GM12878 (cell line): ENCODE results near the gene RAPSN. TPM values are rescaled to one million over a fixed set of nuclear protein-coding genes. Genes with fewer than 3 reads are reported as not detected.

Source experiments
- ATAC-seq: fragments of 200-7000 bp; cut with Tn5 transposase; 3 replicates; pipeline ENCODE4 v1.9.1; 2020; ENCODE audit warnings: mild to moderate bottlenecking, moderate library complexity
- BruUV-seq: library from RNA; stranded (reverse); fragments of 400-500 nt; replicated peaks from 2 replicates; lab custom pipeline; 2021; lab: Mats Ljungman, UMichigan
- CTCF ChIA-PET: fragments of 300-600 bp; sonication (Branson Sonifier 250); formaldehyde crosslinking; extraction: SDS; loops from one replicate; lab custom pipeline; 2021; ENCODE audit warnings: inconsistent platforms; lab: Yijun Ruan, JAX
- POLR2A ChIA-PET: fragments of 350-600 bp; formaldehyde crosslinking; extraction: SDS; loops from one replicate; lab custom pipeline; 2021; ENCODE audit warnings: inconsistent platforms; lab: Charles Lee
- RAD21 ChIA-PET: fragments of 300-600 bp; sonication (Branson Sonifier 250); formaldehyde crosslinking; loops from one replicate; lab custom pipeline; 2023; ENCODE audit warnings: antibody characterized with exemption; ENCODE audit not compliant: unreplicated experiment; lab: Charles Lee
- SMC1A ChIA-PET: fragments of 300-600 bp; sonication (Branson Sonifier 250); formaldehyde crosslinking; loops from one replicate; lab custom pipeline; 2023; ENCODE audit not compliant: unreplicated experiment, uncharacterized antibody; lab: Charles Lee
- DNase-seq: peaks from one replicate; pipeline ENCODE4 v3.0.0-alpha.2; 2011; ENCODE audit warnings: low read depth, low spot score
- FAIRE-seq: peaks from 3 replicates; lab custom pipeline; 2011; peaks lifted over from hg19 to GRCh38; lab: Jason Lieb, UNC
- H2AFZ ChIP-seq: 2 replicates; pipeline ENCODE4 v1.6.0; 2011; ENCODE audit warnings: low read depth, low read length, control low read depth; ENCODE audit not compliant: control insufficient read depth
- H3K27ac ChIP-seq: 2 replicates; pipeline ENCODE4 v1.5.1; 2011; ENCODE audit warnings: control low read depth; ENCODE audit not compliant: control insufficient read depth, insufficient read depth
- H3K27me3 ChIP-seq, 2 experiments: replicated peaks in 1 of 2; 2 replicates each; pipeline versions ENCODE4 v1.6.0 to v1.6.1; 2011; ENCODE audit warnings: low read length in 1 of 2; ENCODE audit not compliant: control insufficient read depth in 2 of 2, insufficient read depth in 2 of 2
- H3K36me3 ChIP-seq, 2 experiments: 2 replicates each; pipeline ENCODE4 v1.5.1; 2011; ENCODE audit warnings: low read length in 1 of 2; ENCODE audit not compliant: control insufficient read depth in 2 of 2, insufficient read depth in 2 of 2
- H3K4me1 ChIP-seq: 2 replicates; pipeline ENCODE4 v1.6.1; 2011; ENCODE audit warnings: mild to moderate bottlenecking, low read length, moderate library complexity, mixed read lengths; ENCODE audit not compliant: control insufficient read depth, insufficient read depth
- H3K4me2 ChIP-seq: 2 replicates; pipeline ENCODE4 v1.6.0; 2011; ENCODE audit warnings: control low read depth; ENCODE audit not compliant: control insufficient read depth, insufficient read depth
- H3K4me3 ChIP-seq: fragments of 200-600 bp; sonication (generic); 2 replicates; pipeline ENCODE4 v1.5.1; 2016
- H3K79me2 ChIP-seq: 2 replicates; pipeline ENCODE4 v1.6.0; 2011; ENCODE audit warnings: low read length; ENCODE audit not compliant: control insufficient read depth, insufficient read depth
- H3K9ac ChIP-seq: 2 replicates; pipeline ENCODE4 v1.8.0; 2011; ENCODE audit warnings: low read length, control low read depth, mixed read lengths; ENCODE audit not compliant: control insufficient read depth, insufficient read depth
- H3K9me3 ChIP-seq: replicated peaks from 3 replicates; pipeline ENCODE4 v1.5.1; 2011; ENCODE audit warnings: mild to moderate bottlenecking, low read length; ENCODE audit not compliant: control insufficient read depth, insufficient read depth
- H4K20me1 ChIP-seq: 2 replicates; pipeline ENCODE4 v1.6.0; 2011; ENCODE audit not compliant: control insufficient read depth, insufficient read depth
- ATF3 ChIP-seq: IDR thresholded peaks from 2 replicates; pipeline ENCODE4 v1.6.1; 2011; ENCODE audit warnings: low read depth, mild to moderate bottlenecking, low read length, moderate library complexity, borderline replicate concordance; ENCODE audit errors: extremely low read depth
- HDGF ChIP-seq: fragments of 450-650 bp; IDR thresholded peaks from 2 replicates; pipeline ENCODE4 v1.6.1; 2016; ENCODE audit warnings: antibody characterized with exemption
- POLR2A ChIP-seq: IDR thresholded peaks from 2 replicates; pipeline ENCODE4 v1.6.1; 2011; ENCODE audit warnings: low read depth, mild to moderate bottlenecking, low read length
- WGBS: methylation state at CpG from one replicate; pipeline ENCODE4 v1.1.6; 2016; ENCODE audit warnings: low lambda C conversion rate; ENCODE audit not compliant: insufficient replicate concordance, insufficient coverage; ENCODE audit errors: missing lambda C conversion rate; 5-methylcytosine and 5-hydroxymethylcytosine counted together
- in situ Hi-C: fragments of 300-500 bp; cut with MboI; formaldehyde crosslinking; loops from 9 replicates; pipeline ENCODE4 v1.14.3; 2018; ENCODE audit warnings: mixed read lengths
- intact Hi-C: fragments of 100-400 bp; cut with micrococcal nuclease; formaldehyde crosslinking; loops from one replicate; pipeline ENCODE4 v1.14.2; 2022; ENCODE audit not compliant: unreplicated experiment
- polyA plus RNA-seq, 11 experiments: library from polyadenylated mRNA; depleted of rRNA in 4 of 11; unstranded in 6 of 11; stranded (reverse) in 5 of 11; fragments of >200 nt; fragmentation: Nextera tagmentation in 4 of 11; fragmentation: Illumina TruSeq in 1 of 11; extraction: Ambion mirVana in 4 of 11; extraction: Trizol in 1 of 11; gene quantifications; 1 replicate in 1 of 11; 2 replicates in 10 of 11; pipeline versions ENCODE4 v1.2.1 to v1.2.3, GENCODE V29; 2011 to 2016; ENCODE audit warnings: inconsistent platforms in 2 of 11, missing spikeins in 2 of 11, low read depth in 1 of 11
- total RNA-seq, 4 experiments: library from RNA; depleted of rRNA in 3 of 4; stranded (reverse); fragments of >200 nt in 3 of 4; fragmentation: Illumina TruSeq in 1 of 4; extraction: Trizol in 1 of 4; gene quantifications; 2 replicates each; pipeline versions ENCODE4 v1.2.1 to v1.2.3, GENCODE V29; 2013 to 2021

Gene RAPSN
- total and polyA plus RNA-seq, 10 of the 15 experiments (the other 5 are each of a cell fraction or from before 2014, with no cell fraction given): 0.08 to 0.23 (median 0.14) TPM; not detected in 6

- WGBS: 14% methylated on average over 29 of the region's 50 CpGs
- Histone ChIP-seq H3K27ac (no peak overlapping the region), H3K36me3 (no peaks in the 10 kb centered on the region; a peak in 1 of 4 replicates), H2AFZ (peak overlapping the region; percentile 76), H3K79me2 (peaks cover 2% of the 10 kb centered on the region), H3K4me1 (peaks cover 17% of the 10 kb centered on the region), H4K20me1 (no peaks in the 10 kb centered on the region), H3K27me3 (no peaks in the 10 kb centered on the region), H3K9me3 (no peaks in the 10 kb centered on the region), H3K4me2 (peak overlapping the region; percentile 77), H3K4me3 (peak overlapping the region; percentile 93), H3K9ac (peak overlapping the region; percentile 48)
- no peak for FAIRE-seq
- no peak for DNase-seq
- BruUV-seq: TSS peak; percentile 69
- POLR2A ChIA-PET: interaction anchor here (0.6 to 2.5 kb wide), 8 partner anchors 9 to 194 kb away, joined by 3 to 13 read pairs (median 5); partner anchors contain the start of genes DDB2 and PSMC3
- SMC1A ChIA-PET: interaction anchor here (1.2 to 2.9 kb wide), 3 partner anchors 33 to 138 kb away, joined by 3 to 32 read pairs (median 5); no protein-coding TSS in a partner anchor
- no peak; the same call in 2 of the 3 replicates for ATAC-seq
- intact Hi-C loops: loop anchor here (1.0 to 10.0 kb wide), 6 partner anchors 31 to 446 kb away; partner anchors contain the start of genes MADD and SPI1
- TF ChIP-seq POLR2A (peak; percentile 8; the same call in 1 of the 2 replicates), ATF3 (no peak), HDGF (peak; percentile 60; the same call in 1 of the 2 replicates)
- RAD21 ChIA-PET: interaction anchor here (0.6 to 2.4 kb wide), 8 partner anchors 9 to 195 kb away, joined by 3 to 15 read pairs (median 3); partner anchors contain the start of gene ACP2
- in situ Hi-C loops: loop anchor here (5.0 kb wide), 1 partner anchor 37 kb away; no protein-coding TSS in a partner anchor
- CTCF ChIA-PET: interaction anchor here (0.7 to 7.4 kb wide), 9 partner anchors 18 to 231 kb away, joined by 3 to 161 read pairs (median 6); partner anchors contain the start of genes ACP2, ARFGAP2, MADD and SPI1
These were observed 40.1 kb downstream of the RAPSN start for GRCh38 chr11:47408598-47409439.
